Activated CD4-positive, alpha-beta T cell treated with anti-CD3 and anti-CD28 coated beads, Interleukin-2, amount 50 U/mL, for 16 hours (primary cell): Measurements from ENCODE around the gene QKI.
A peak's percentile ranks its signal among the peaks of the same experiment; 100 is the strongest.

Experiments used
- DNase-seq: peaks from one replicate; pipeline ENCODE4 v3.0.0-alpha.2; 2020

Gene QKI

DNA sequence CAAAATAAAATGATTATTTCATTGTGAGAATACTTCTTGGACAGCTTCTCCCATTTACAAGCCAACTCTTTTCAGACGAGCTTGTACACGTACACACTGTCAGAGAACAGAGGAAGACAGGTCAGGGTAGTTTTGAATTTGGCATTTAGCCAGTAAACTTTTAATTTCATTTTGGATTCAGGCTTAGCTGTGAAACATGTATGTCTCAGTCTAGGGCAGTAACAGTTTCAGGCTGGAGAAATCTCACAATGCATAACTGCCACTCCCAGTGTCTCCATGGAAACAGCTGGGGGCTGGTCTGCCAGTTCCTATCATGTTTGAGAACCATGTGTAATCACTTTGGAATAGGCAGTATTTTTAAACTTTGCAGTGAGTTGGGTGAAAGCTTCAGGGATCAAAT, 22.0 kb upstream of the QKI start:
- no peak for DNase-seq

DNA sequence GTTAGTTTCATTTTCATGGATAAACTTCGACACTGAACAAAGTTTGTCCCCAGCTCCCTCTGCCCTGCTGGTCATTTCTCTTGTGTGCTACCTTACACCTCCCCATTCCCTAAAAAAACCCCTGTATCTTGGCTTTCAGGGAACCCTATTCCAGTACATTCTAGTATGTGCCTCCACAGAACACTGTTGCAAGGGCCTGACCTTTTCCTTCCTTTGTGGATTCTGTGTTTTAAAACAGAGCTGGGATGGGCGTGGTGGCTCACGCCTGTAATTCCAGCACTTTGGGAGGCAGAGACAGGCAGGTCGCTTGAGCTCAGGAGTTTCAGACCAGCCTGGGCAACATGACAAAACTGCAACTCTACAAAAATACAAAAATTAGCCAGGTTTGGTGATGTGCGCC, 20.6 kb upstream of the QKI start:
- DNase-seq: no peak

DNA sequence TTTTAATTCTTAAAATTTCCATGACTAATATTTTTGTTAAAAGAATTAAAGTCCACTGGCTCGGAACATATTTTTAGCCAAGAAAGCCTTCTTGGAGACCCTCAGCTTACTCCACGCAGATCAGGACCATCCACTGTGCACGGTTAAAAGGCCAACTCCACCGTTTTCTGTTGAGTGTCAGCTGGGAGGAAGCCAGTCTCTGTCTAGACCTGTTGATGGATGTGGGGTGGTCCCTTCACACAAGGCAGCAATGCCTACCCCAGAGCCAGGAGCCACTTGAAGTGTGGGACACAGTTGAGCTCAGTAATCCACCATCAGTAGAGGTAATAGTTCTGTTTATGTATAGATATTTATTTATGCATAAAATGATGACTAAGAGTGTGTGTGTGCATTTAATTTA, 19.9 kb upstream of the QKI start:
- DNase-seq: no peak

DNA sequence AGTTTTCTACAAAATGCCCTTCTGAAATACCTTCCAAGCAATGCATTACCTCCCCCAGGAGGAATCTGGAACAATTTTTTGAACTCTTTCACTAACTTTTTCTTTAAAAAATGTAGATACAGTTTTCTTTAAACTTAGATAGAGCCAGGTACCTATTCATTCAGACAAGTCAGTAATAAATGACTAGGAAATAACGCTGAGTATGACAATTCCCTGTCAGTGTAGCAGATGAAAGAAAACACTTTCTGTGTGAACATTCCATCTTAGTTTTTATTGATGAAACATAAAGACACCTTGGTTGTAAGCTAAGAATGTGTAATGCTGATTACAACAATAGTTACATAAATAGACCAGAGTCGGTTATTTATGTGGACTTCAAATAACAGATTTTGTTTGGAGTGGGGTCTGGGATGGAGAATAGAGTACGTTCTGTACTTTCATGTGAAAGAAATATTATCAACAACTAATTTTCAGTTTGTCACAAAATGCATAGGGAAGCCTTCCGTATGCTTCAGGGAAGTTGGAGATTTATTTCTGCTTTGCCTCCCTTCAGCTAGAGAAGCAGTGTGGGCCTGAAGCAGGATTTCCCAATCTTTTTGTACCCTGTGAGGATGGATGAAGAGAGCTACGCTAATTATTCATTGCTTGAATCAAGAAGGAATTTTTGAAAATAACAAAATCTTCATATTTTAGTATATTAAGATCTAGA, 19.2 kb upstream of the QKI start:
- no peak for DNase-seq

DNA sequence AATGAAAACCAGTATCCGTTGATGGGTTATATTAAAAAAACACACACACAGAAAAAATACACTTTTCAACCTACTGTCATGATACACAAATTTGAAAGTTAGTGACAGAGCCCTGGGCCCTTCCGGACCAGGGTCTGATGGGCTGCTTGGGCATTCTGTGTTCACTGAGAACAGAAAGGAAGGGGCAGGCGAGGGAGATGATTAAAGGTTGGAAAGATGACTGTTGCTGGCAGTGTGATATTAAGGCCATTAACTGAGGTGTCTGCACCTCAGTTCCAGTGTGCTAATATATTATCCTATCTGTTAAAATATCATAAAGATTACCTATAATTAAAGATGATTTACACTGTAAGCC, 18.7 kb upstream of the QKI start:
- DNase-seq: no peak

DNA sequence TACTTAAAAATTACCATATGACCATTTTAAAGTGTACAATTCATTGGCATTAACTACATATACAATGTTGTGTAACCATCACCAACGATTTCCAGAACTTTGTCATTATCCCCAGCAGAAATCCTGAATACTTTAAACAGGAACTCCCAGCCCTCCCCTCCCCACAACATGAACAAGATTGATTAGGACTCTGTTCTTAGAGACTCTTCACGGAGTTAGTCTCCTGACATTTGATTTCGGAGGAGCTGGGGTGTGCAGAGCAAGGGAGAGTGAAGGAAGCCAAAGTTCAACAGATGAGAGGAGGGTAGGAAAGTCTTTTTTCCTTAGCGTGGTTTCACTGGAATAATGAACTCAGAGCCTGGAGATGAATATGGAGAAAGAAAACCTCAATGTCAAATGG, 17.2 kb upstream of the QKI start:
- DNase-seq: no peak

DNA sequence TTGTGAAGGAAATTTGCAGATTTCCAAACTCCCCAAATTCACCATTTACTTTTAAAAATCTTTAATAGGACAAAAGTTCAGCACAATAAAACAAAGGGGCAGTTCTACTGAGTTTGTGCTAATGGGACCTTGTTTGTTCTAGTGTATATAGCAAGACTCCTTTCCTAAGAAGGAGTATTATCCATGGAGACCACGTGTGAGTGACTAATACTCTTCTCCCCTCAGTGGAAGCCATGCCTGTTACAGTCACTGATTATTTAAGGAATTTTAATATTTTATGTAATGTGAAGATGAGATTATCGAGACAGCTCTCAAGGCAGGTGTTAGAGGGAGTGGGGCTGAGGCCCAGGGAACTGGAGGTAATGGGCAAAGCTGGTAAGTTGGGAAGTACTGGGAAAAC, 16.4 kb upstream of the QKI start:
- no peak for DNase-seq

DNA sequence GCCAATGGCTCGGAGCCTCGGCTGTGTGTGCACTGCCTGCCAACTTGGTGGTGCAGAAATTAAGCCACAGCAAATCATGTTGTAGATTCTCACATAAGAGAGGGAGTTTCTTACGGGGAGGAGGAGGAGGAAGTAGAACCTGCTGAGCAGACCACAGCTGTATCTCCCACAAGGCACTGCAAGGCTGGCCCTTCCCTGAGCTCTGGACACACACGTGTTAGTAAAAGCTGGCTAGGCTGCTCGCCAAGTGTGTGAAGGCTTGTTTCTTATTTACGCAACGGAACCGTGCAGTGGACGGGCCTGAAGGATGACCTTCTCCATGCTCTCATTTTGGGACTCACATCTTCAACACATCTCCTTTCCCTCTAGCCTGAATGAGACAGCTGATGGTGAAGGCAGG, 15.7 kb upstream of the QKI start:
- no peak for DNase-seq

DNA sequence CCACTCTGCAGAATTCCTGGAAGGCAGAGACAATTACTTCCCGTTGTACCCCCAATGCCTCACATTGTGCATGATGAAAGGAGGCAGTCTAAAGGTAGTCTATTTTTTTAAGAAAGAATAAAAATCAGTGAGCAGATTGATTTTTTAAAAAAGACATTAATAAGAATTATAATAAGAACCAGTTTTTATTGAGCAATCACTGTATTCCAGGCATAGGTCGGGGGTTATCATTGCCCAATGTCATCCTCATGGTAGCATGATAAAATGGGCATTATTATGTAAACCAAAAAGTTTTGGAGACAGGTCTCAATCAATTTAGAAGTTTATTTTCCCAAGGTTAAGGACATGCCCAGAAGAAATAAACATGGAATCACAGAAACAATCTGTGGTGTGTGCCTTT, 14.0 kb upstream of the QKI start:
- DNase-seq: no peak

DNA sequence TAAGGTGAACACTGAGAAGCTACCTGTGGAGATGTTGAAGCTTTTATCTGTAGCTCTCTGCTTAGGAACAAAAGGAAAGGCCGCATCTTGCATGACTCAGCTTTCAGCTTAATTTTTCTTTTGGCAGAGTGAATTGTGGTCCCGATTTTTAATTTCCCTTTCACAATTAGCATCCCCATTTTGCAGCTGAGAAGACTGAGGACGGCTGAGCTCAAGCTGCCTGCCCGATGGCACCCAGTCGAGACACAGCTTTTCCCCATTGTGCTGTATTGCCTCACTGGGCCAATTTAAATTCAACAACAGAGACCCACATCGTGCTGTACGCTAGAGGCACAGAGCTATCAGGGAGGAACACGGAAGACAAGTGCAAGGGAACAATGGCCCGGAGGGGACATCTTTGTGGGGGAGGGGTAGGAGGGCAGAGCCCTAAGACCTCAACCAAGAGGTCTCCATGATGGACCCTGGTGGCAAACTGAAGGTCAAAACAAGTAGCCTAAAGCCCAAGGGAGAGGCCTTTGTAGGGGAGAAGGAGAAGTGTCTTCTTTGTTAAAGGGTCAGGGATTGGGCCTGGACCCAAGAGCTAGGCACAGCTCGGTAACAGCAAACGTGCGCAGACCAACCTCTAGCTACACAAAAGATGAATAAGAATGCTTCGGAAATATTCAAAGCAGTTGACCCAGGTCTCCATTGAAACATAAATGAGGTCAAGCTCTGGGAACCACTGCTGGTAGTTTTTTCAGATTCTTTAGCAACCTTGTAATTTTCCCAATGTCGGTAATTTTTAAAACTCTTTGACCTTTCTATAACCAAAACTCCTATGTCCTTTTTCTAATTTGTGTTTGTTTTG, 13.3 kb upstream of the QKI start:
- DNase-seq: no peak

DNA sequence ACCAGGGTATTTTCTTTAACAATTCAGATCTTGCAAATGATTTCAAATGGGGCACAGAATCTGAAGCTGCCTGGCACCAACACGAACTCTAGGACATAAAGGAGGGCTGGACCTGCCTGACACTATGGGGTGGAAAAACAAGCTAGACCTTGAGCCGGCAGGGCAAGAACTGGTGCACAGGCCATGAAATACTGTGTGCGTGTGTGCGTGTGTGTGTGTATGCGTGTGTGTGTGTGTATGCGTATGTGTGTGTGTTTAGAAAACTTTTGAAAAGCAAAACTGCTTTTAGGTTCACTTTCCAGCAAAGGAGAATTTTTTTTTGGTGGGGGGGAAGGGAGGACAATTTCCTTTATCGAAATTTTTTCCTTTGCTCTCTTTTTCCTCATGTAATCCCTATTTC, 11.9 kb upstream of the QKI start:
- no peak for DNase-seq

DNA sequence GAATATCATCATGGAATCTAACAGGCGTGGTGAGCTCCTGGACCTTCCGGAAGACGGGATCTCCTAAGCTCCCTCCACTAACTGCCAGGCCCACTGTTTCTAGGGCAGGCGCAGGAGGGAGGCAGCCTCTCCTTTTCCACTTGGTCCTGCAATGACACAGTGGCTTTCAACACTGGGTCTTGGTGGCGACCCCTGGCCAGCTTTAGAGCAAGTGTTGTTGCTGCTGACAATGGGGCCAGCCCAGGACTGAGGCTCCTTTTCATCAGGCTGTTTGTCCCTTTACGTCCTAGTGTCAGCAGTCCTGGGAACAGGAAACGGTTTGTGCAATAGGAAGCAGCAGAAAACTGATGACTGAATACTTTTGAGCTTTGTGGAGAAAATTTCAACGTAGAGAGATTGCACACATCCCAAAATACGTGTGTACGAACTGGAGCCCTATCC, 9.7 kb upstream of the QKI start:
- DNase-seq: no peak

DNA sequence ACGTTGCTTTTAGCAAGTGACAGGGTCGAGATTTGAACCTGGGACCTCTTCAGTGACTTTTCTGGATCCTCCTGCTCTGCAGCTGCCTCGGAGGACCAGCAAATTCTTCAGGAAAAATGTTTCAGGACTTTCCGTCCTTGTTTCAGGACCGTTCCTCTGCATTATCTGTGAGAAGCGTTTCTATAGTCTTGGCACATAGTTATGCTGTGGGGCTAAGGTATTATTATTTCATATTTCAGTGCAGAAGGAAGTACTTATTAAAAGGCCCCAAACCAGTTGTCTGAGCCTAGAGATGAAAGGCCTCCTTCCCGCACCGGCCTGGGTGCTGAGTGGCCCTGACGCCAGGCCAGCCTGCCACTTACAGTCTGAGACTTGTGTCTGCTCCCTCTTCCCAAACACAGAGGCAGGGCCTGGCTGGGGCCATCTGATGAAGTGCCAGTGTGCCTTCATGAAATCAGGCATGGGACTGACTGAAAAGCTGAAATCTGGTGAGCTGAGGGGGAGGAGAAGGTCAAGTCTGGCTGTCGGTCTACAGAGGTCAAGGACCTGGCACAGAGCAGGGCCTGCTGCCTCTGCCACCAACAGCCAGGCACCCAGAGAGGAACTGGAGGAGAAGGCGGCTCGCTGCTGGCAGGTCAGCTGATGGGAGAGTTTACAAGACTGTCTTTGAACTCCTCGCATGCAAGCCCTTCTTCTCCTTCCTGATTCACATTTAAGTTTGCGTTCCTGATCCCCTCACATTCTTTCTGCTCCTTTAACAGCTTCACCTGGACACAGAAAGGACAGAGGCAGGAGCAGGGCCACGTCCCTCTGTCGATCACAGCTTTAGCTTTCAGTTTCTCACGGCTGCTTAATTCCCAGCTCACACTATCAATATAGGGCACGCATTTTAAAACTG, 8.9 kb upstream of the QKI start:
- DNase-seq: peak; percentile 5

DNA sequence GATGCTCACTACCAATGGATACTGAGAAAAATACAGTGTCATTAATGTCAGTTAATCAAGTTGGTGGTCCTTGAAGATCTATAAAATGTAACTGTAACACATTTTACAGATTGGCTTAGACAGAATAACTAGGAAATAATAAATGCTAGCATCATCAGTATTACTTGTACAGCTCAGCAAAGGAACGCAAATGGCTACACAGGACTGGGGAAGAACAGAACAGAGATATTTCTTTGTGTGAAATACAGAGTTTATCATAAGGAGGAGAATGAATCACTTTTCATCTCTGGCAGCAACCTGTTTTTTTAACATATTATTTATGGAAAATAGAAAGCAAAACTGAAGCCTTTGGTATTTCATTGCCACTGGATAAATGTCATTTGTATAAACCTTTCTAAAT, 8.2 kb upstream of the QKI start:
- DNase-seq: no peak

DNA sequence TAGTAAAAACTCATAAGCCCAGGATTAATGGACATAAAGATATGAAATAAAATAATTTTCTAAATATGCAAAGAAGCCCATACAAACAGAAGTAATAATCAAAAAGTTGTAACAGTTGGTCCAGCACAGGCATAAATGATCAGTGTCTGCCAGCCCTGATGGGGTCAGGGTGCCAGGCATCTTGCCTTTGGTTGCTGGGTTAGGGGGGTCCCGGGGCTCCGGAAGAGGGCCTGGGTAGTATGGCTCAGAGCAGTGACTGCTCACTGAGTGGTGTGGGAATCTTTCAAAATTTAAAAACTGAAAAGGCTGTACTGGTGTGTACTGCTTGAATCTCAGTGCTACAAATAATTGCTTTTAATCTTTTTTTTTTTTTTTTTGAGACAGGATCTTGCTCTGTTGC, 7.7 kb upstream of the QKI start:
- DNase-seq: no peak

DNA sequence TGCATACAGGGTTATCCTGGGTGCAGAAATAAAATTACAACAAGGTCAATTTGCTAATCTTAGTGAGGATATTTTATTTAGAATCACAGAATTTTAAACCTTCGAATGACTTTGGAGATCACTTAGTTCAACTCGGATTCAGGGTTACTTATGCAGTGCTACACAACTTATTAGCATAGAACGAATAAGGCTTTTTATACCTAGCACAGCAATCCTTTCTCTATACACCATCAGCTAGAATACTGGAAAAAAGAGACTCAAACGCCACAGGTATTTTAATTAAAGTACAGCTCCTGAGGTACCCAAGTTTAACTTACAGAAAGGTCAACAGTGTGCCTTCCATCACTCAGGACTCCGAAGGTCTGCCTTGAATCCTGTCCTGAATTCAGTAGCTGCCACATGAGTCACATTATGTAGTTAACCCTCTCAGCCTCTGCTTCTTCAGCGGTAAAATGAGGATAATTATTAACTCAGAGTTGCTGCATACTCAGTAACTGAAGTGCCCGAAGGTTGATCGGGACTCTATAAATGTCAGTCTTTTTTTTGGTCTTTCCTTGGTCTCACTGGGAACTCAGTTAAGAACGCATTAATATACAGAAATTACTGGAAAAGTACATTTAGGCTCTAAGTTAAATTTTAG, 6.0 kb upstream of the QKI start:
- no peak for DNase-seq

DNA sequence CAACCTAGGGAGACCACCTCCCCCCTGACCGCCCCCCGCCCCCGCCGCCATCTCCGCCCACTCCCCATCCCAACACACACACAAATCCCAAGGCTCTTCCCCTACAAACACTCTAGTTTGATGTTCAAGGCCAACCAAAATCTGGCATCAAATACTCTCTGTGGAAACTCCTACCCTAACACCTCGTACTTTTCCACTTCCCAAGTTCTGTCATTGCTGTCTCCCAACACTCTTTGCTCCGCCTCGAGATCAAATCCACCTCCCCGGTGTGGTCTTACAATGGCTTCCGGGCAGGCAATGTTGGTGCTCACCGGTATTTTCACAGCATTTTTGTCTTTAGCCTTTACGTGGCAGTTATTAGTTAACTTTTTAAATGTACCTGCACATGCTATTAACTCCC, 4.8 kb upstream of the QKI start:
- no peak for DNase-seq

DNA sequence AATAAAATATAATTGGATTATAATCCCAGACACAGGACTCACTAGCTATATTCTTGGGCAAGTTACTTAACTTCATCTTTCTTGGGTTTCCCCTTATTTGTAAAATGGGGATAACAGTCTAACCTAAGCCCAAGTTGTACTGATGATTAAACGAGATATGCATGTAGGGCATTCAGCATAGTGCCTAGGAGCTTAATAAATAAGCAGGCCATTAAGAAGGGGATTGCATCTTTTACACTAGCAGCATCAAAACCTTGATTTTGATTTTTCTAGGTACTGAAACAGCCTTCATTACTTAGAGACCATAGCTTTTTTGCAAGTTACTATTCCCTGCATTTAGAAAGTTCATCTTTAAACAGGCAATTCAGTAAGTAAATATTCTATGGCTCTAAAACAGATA, 2.2 kb upstream of the QKI start:
- DNase-seq: peak; percentile 10

DNA sequence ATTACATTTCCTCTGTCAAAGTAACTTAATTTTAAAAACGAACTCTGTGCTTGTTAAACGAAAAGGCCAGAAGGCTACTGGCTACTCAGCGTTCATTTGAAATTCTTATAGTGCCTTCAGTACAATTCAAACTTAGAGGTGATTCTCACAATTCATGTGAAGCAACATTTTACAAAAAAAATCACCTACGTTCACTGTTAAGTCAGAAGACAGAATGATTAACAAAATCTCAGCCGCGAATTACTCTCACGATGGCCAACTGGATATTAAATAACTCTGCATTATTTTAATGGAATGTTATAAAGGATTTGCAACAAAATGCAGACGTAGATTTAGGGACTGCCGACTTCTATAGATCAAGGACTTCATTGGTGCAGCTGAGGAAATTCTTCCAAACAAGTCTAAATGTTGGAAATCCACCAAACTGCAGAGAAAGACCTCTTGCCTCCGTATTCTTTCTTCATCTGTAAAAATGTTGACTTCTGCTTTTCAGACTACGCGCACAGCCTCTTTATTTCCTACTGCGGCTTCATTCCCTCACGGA, 1.6 kb upstream of the QKI start:
- no peak for DNase-seq

DNA sequence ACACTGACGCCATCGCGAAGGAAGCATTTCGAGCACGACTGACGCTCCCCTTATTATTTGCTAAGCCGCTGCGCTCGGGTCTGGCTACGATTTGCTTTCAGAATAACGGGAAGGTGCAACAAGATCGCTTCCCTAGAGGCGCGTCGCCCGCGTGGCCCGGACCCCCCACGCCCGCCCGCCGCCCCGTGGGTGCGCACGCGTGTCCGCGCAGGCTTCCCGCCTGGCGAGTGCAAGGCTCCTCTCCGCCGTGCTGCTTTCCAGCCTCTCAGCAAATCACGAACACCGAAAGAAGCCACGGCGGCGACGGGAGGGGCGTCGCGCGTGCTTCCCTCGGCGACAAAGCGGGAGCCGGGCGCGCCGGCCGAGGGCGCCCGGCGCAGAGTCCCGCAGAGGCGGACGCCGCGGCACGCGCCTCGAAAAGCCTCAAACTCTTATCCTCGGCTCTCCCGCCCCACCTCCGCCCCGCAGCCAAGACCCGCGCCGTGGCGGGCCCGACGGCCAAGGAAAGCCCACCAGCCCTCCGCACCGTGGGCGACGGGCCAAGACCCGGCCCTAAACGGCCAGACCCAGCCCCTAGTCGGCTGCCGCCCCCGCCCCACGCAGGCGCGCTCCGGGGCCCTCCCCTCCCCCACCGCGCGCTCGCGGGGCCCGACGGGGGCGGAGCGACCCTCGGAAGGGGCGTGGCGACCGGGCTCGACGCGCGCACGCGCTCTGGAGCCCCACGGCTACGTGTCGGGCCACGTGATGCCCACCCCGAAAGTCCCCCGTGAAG, 987 bp upstream of the QKI start:
- DNase-seq: peak; percentile 90

DNA sequence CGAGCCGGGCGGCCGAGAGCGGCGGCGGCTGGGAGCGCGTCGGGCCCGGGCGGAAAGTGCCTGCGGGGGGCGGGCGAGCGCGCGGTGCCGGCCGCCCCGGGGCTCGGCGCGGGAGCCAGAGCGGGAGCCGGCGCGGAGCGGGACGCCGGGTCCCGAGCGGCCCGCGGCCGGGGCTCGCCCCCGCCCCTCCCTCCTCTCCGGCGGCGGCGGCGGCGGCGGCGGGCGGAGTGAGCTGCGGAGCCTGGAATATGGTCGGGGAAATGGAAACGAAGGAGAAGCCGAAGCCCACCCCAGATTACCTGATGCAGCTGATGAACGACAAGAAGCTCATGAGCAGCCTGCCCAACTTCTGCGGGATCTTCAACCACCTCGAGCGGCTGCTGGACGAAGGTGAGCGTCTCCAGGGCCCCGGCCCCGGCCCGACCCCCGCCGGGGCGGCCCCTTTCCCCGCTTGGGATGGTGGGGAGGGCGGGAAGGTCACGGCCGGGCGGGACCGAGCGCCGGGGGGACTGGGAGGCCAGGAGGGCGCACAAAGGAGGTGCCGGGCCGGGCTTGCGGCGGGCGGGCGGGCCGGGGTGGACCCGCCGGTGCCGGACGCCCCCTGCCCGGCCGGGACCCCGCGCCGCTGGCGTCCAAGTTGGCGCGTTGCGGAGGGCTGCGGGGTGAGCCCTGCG, 565 bp downstream of the QKI start:
- peak; percentile 22 for DNase-seq
